Measurements from ENCODE around the gene ATXN10.

The ATXN10 gene

GRCh38 chr22:45718391-45718790 is 46.8 kb downstream of the ATXN10 start:
- no peak overlapping the region for H3K4me3 ChIP-seq (replicated peaks; ENCODE audit: low read depth, low read length)
- no peak for TF ChIP-seq CTCF (IDR thresholded peaks at IDR 0.05; ENCODE audit: low read depth, low read length, missing control alignments)
- DNase-seq (ENCODE audit: extremely low read depth, low read depth): no peak

GRCh38 chr22:45720839-45721378 is 49.3 kb downstream of the ATXN10 start:
- no peak for DNase-seq (ENCODE audit: extremely low read depth, low read depth)
- H3K4me3 ChIP-seq (replicated peaks; ENCODE audit: low read depth, low read length): no peak overlapping the region

GRCh38 chr22:45722006-45722405 is 50.4 kb downstream of the ATXN10 start:
- DNase-seq (ENCODE audit: extremely low read depth, low read depth): no peak

More at GRCh38 chr22:45720839-45721378, 49.3 kb downstream of the ATXN10 start:
- TF ChIP-seq CTCF (IDR thresholded peaks at IDR 0.05; ENCODE audit: low read depth, low read length, missing control alignments): no peak

GRCh38 chr22:45726081-45726480 is 54.4 kb downstream of the ATXN10 start:
- no peak overlapping the region for H3K4me3 ChIP-seq (replicated peaks; ENCODE audit: low read depth, low read length)
- TF ChIP-seq CTCF (IDR thresholded peaks at IDR 0.05; ENCODE audit: low read depth, low read length, missing control alignments): no peak
- no peak for DNase-seq (ENCODE audit: extremely low read depth, low read depth)

More at GRCh38 chr22:45722006-45722405, 50.4 kb downstream of the ATXN10 start:
- no peak overlapping the region for H3K4me3 ChIP-seq (replicated peaks; ENCODE audit: low read depth, low read length)
- no peak for TF ChIP-seq CTCF (IDR thresholded peaks at IDR 0.05; ENCODE audit: low read depth, low read length, missing control alignments)

- DNase-seq (ENCODE audit: extremely low read depth, low read depth): no peak
- H3K4me3 ChIP-seq (replicated peaks; ENCODE audit: low read depth, low read length): no peak overlapping the region
- no peak for TF ChIP-seq CTCF (IDR thresholded peaks at IDR 0.05; ENCODE audit: low read depth, low read length, missing control alignments)
Observed at GRCh38 chr22:45731041-45731797, 59.6 kb downstream of the ATXN10 start.

- no peak for DNase-seq (ENCODE audit: extremely low read depth, low read depth)
- peak; percentile 37 for TF ChIP-seq CTCF (IDR thresholded peaks at IDR 0.05; ENCODE audit: low read depth, low read length, missing control alignments)
- no peak overlapping the region for H3K4me3 ChIP-seq (replicated peaks; ENCODE audit: low read depth, low read length)
Observed at GRCh38 chr22:45731798-45732495, 60.3 kb downstream of the ATXN10 start.
